SU-DHL-6 (cell line): Measurements from ENCODE around the gene NAV2.

Experiments used
- H2AFZ ChIP-seq: fragments of 200-600 bp; sonication (generic); 2 replicates; pipeline ENCODE4 v1.6.1; 2014; ENCODE audit warnings: low read depth, mild to moderate bottlenecking, moderate library complexity, mixed read lengths, antibody characterized with exemption, low read length; ENCODE audit not compliant: severe bottlenecking
- H3F3A ChIP-seq: fragments of 200-600 bp; shearing (Covaris generic); 2 replicates; pipeline ENCODE4 v1.6.0; 2016; ENCODE audit warnings: antibody characterized with exemption, mild to moderate bottlenecking; ENCODE audit not compliant: insufficient read depth
- H3K27ac ChIP-seq: fragments of 200-600 bp; sonication (generic); 2 replicates; pipeline ENCODE4 v1.5.1; 2016; ENCODE audit warnings: low read depth, mild to moderate bottlenecking, low read length, moderate library complexity, mixed read lengths
- H3K27me3 ChIP-seq: fragments of 200-600 bp; sonication (generic), shearing (Covaris generic); 2 replicates; pipeline ENCODE4 v1.6.0; 2014; ENCODE audit warnings: mild to moderate bottlenecking, low read length
- H3K36me3 ChIP-seq: fragments of 200-600 bp; sonication (generic); 2 replicates; pipeline ENCODE4 v1.6.1; 2014; ENCODE audit warnings: mild to moderate bottlenecking, low read length, mixed read lengths
- H3K4me2 ChIP-seq: fragments of 300-600, 200-600 bp; shearing (Covaris generic), sonication (generic); 2 replicates; pipeline ENCODE4 v1.6.0; 2014; ENCODE audit warnings: low read length, low read depth, mild to moderate bottlenecking; ENCODE audit not compliant: poor library complexity, severe bottlenecking
- H3K4me3 ChIP-seq: fragments of 200-600 bp; sonication (generic); 2 replicates; pipeline ENCODE4 v1.5.1; 2014; ENCODE audit warnings: antibody characterized with exemption, low read length, mild to moderate bottlenecking, mixed read lengths; ENCODE audit not compliant: insufficient read depth, poor library complexity, severe bottlenecking
- H3K79me2 ChIP-seq: fragments of 200-600 bp; sonication (generic); 2 replicates; pipeline ENCODE4 v1.6.1; 2014; ENCODE audit warnings: mild to moderate bottlenecking, low read length, moderate library complexity; ENCODE audit not compliant: insufficient read depth
- H3K9ac ChIP-seq: fragments of 200-600 bp; sonication (generic); 2 replicates; pipeline ENCODE4 v1.7.0; 2014; ENCODE audit warnings: mild to moderate bottlenecking, low read length
- H3K9me2 ChIP-seq: fragments of 200-600 bp; sonication (generic); replicated peaks from 2 replicates; pipeline ENCODE4 v1.6.1; 2014; ENCODE audit warnings: low read length; ENCODE audit not compliant: insufficient read depth
- H3K9me3 ChIP-seq: fragments of 200-600 bp; sonication (generic); 2 replicates; pipeline ENCODE4 v1.6.1; 2014; ENCODE audit warnings: low read length, mixed read lengths; ENCODE audit not compliant: insufficient read depth
- H4K20me1 ChIP-seq: fragments of 200-600 bp; sonication (generic); 2 replicates; pipeline ENCODE4 v1.6.1; 2014; ENCODE audit warnings: low read depth, mild to moderate bottlenecking, antibody characterized with exemption, low read length, moderate library complexity, mixed read lengths
- EZH2phosphoT487 ChIP-seq: fragments of 200-600 bp; sonication (generic), shearing (Covaris generic); conservative IDR thresholded peaks from 2 replicates; pipeline ENCODE4 v1.6.1; 2018; ENCODE audit warnings: mild to moderate bottlenecking, antibody characterized with exemption, low read length, moderate library complexity, mixed read lengths
- TF ChIP-seq, protein P1 (sequence below): fragments of 200-600 bp; sonication (generic); IDR thresholded peaks from one replicate; pipeline ENCODE4 v1.5.1; 2017; ENCODE audit warnings: antibody characterized with exemption, mild to moderate bottlenecking, low read length, moderate library complexity; ENCODE audit not compliant: insufficient read depth, poor library complexity, severe bottlenecking

NAV2 gene

DNA sequence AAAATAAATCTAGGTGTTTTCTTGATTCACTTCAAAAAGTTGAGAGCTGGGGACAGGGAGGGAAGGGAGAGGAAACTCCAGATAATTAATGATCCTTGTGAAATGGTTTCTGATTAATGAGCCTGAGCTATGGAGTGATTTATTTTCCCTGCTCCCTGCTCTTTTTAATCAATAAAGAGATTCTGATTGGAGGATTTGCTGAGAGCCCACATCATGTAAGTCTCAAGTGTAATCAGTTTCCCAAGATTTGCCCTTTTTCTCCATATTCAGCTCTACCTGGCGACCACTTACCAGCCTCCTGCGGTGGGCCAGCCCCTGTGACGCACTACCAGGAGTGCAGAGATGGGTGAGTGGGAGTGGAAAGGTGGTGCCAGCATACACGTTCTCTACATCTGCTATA, 114.0 kb downstream of the NAV2 start:
- Histone ChIP-seq H3K27ac (no peak overlapping the region), H3K4me2 (no peak overlapping the region), H3K27me3 (peaks cover 3% of the 10 kb centered on the region; the same call in 1 of the 2 replicates), H3K36me3 (no peaks in the 10 kb centered on the region), H3K9me3 (no peaks in the 10 kb centered on the region), H3K79me2 (no peaks in the 10 kb centered on the region), H4K20me1 (no peaks in the 10 kb centered on the region), H3K9ac (no peak overlapping the region), H2AFZ (no peak overlapping the region), H3F3A (no peaks in the 10 kb centered on the region), H3K4me3 (no peak overlapping the region), H3K9me2 (no peaks in the 10 kb centered on the region)
- TF ChIP-seq, protein P1, sequence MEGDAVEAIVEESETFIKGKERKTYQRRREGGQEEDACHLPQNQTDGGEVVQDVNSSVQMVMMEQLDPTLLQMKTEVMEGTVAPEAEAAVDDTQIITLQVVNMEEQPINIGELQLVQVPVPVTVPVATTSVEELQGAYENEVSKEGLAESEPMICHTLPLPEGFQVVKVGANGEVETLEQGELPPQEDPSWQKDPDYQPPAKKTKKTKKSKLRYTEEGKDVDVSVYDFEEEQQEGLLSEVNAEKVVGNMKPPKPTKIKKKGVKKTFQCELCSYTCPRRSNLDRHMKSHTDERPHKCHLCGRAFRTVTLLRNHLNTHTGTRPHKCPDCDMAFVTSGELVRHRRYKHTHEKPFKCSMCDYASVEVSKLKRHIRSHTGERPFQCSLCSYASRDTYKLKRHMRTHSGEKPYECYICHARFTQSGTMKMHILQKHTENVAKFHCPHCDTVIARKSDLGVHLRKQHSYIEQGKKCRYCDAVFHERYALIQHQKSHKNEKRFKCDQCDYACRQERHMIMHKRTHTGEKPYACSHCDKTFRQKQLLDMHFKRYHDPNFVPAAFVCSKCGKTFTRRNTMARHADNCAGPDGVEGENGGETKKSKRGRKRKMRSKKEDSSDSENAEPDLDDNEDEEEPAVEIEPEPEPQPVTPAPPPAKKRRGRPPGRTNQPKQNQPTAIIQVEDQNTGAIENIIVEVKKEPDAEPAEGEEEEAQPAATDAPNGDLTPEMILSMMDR: no peak
- TF ChIP-seq EZH2phosphoT487: no peak

DNA sequence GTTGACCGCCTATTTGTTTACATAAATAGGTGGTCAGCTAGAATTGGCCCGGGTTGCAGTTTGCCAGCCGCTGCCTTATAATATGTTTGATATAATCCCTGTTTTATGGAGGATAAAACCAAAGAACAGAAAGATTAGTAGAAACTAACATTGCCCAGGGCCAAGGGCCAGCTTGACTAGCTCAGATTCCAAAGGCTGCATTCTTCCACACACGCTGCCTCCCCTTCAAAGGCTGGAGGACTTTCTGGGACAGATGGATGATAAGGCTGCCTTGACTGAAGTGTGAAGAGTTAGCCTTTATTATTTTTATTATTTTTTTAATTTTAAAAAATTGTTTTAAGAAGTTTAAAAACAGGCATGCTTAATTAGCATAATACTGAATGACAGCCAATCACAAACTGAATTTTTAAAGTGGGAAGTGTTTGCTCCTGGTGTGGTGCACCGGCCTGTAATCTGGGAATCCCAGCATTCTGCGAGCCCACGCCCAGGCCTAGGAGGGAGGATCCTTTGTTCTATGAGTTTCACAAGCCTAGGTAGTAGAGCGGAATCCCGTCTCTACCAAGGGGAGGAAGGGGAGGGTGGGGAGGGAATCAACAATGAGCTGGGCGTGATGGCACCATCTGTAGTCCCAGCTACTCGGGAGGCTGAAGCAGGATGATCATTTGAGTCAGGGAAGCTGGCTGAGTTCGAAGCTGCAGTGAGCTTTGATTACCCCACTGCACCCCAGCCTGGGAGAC, 114.9 kb downstream of the NAV2 start:
- no peak for TF ChIP-seq EZH2phosphoT487
- TF ChIP-seq, protein P1: no peak
- Histone ChIP-seq H3K27ac (no peak overlapping the region), H4K20me1 (no peaks in the 10 kb centered on the region), H3K27me3 (no peaks in the 10 kb centered on the region), H3F3A (no peaks in the 10 kb centered on the region), H3K9me3 (no peaks in the 10 kb centered on the region), H3K4me3 (no peak overlapping the region), H3K4me2 (no peak overlapping the region), H3K36me3 (no peaks in the 10 kb centered on the region), H3K79me2 (no peaks in the 10 kb centered on the region), H3K9me2 (no peaks in the 10 kb centered on the region), H2AFZ (no peak overlapping the region), H3K9ac (no peak overlapping the region)

DNA sequence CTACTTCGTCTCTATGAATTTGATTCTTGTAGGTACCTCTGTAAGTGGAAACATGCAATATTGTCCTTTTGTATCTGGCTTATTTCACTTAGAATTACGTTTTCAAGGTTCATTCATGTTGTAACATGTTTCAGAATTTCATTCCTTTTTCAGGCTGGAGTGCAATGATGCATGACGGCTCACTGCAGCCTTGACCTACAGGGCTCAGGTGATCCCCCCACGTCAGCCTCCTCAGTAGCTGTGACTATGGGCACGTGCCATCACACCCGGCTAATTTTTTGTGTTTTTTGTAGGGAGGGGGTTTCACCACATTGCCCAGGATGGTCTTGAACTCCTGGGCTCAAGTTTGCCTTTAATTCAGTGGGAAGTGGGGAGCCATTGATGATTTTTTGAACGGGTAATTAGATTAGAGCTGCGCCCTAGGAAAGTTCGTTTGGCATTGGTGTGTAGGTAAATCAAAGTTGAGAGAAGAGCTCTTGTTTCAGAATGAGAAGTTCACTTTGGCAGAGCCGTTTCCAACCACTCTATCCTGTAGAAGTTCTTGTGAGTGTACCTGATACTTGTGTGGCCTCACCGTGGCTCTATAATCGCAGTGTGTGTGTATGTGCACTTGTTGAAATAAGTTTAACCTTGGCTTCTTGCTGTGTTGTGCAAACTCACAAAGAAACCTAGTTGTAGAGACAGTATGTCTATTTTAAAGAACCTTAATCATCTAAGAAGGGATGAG, 115.9 kb downstream of the NAV2 start:
- Histone ChIP-seq H3F3A (no peaks in the 10 kb centered on the region), H4K20me1 (no peaks in the 10 kb centered on the region), H3K36me3 (no peaks in the 10 kb centered on the region), H3K4me2 (no peak overlapping the region), H3K9me2 (no peaks in the 10 kb centered on the region), H3K9me3 (no peaks in the 10 kb centered on the region), H3K4me3 (no peak overlapping the region), H3K27me3 (no peaks in the 10 kb centered on the region), H2AFZ (no peak overlapping the region), H3K79me2 (no peaks in the 10 kb centered on the region), H3K27ac (no peak overlapping the region), H3K9ac (no peak overlapping the region)
- TF ChIP-seq EZH2phosphoT487: no peak
- TF ChIP-seq, protein P1: no peak
